Smooth muscle cell (in vitro differentiated cells): ENCODE results near the gene COL1A1. TPM values are rescaled to one million over a fixed set of nuclear protein-coding genes. Genes with fewer than 3 reads are reported as not detected.

Experiments
- DNase-seq: peaks from one replicate; lab custom pipeline; 2025; ENCODE audit not compliant: unreplicated experiment; lab: John Stamatoyannopoulos, UW
- H2AFZ ChIP-seq: fragments of 200-600 bp; sonication (generic); 2 replicates; pipeline ENCODE4 v1.6.0; 2016; ENCODE audit warnings: antibody characterized with exemption, low read depth, mild to moderate bottlenecking
- H3F3A ChIP-seq: fragments of 200-600 bp; sonication (generic); 2 replicates; pipeline ENCODE4 v1.6.0; 2017; ENCODE audit warnings: antibody characterized with exemption, low read depth
- H3K27ac ChIP-seq: fragments of 200-600 bp; sonication (generic); 2 replicates; pipeline ENCODE4 v1.5.1; 2016; ENCODE audit warnings: low read depth, mild to moderate bottlenecking
- H3K27me3 ChIP-seq: fragments of 200-600 bp; sonication (generic); 2 replicates; pipeline ENCODE4 v1.6.1; 2016; ENCODE audit warnings: low read depth, mild to moderate bottlenecking
- H3K36me3 ChIP-seq: fragments of 200-600 bp; sonication (generic); 2 replicates; pipeline ENCODE4 v1.5.1; 2016; ENCODE audit warnings: low read depth
- H3K4me1 ChIP-seq: fragments of 200-600 bp; sonication (generic); 2 replicates; pipeline ENCODE4 v1.5.1; 2016; ENCODE audit warnings: low read depth
- H3K4me2 ChIP-seq: fragments of 200-600 bp; sonication (generic); 2 replicates; pipeline ENCODE4 v1.6.0; 2016; ENCODE audit warnings: mild to moderate bottlenecking
- H3K4me3 ChIP-seq: fragments of 200-600 bp; sonication (generic); 2 replicates; pipeline ENCODE4 v1.5.1; 2016; ENCODE audit warnings: mild to moderate bottlenecking
- H3K79me2 ChIP-seq: fragments of 200-600 bp; sonication (generic); 2 replicates; pipeline ENCODE4 v1.6.0; 2016; ENCODE audit warnings: low read depth, mild to moderate bottlenecking
- H3K9ac ChIP-seq: fragments of 200-600 bp; sonication (generic); 2 replicates; pipeline ENCODE4 v1.6.0; 2016; ENCODE audit warnings: low read depth
- H3K9me3 ChIP-seq: fragments of 200-600 bp; sonication (generic); replicated peaks from 2 replicates; pipeline ENCODE4 v1.5.1; 2016; ENCODE audit warnings: low read depth
- H4K20me1 ChIP-seq: fragments of 200-600 bp; sonication (generic); 2 replicates; pipeline ENCODE4 v1.6.0; 2016; ENCODE audit warnings: low read depth
- WGBS: methylation state at CpG from one replicate; pipeline ENCODE4 v1.1.7; 2016; ENCODE audit warnings: low lambda C conversion rate; 5-methylcytosine and 5-hydroxymethylcytosine counted together
- polyA plus RNA-seq: library from polyadenylated mRNA; unstranded; fragments of >200 nt; fragmentation: Nextera tagmentation; extraction: Ambion mirVana; gene quantifications from 2 replicates; pipeline ENCODE4 v1.2.1, GENCODE V29; 2016
- total RNA-seq: library from RNA; depleted of rRNA; stranded (reverse); fragments of >200 nt; gene quantifications from 2 replicates; pipeline ENCODE4 v1.2.3, GENCODE V29; 2014
- TF ChIP-seq, protein P1 (sequence below): fragments of 200-600 bp; sonication (generic); IDR thresholded peaks from 2 replicates; pipeline ENCODE4 v1.5.1; 2017; ENCODE audit warnings: borderline replicate concordance, mild to moderate bottlenecking, antibody characterized with exemption; ENCODE audit not compliant: insufficient read depth, poor library complexity, severe bottlenecking

COL1A1 gene
- total and polyA plus RNA-seq, 2 experiments from 2014 or later: 4,141 to 25,649 TPM

- H3K4me1 ChIP-seq: peaks cover 8% of the 10 kb centered on the region
- H3K9me3 ChIP-seq: no peaks in the 10 kb centered on the region
- no peak overlapping the region for H3K4me3 ChIP-seq
- TF ChIP-seq, protein P1, sequence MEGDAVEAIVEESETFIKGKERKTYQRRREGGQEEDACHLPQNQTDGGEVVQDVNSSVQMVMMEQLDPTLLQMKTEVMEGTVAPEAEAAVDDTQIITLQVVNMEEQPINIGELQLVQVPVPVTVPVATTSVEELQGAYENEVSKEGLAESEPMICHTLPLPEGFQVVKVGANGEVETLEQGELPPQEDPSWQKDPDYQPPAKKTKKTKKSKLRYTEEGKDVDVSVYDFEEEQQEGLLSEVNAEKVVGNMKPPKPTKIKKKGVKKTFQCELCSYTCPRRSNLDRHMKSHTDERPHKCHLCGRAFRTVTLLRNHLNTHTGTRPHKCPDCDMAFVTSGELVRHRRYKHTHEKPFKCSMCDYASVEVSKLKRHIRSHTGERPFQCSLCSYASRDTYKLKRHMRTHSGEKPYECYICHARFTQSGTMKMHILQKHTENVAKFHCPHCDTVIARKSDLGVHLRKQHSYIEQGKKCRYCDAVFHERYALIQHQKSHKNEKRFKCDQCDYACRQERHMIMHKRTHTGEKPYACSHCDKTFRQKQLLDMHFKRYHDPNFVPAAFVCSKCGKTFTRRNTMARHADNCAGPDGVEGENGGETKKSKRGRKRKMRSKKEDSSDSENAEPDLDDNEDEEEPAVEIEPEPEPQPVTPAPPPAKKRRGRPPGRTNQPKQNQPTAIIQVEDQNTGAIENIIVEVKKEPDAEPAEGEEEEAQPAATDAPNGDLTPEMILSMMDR: peak; percentile 30
- no peak overlapping the region for H3K9ac ChIP-seq
- no peaks in the 10 kb centered on the region for H3K27me3 ChIP-seq
- H3K27ac ChIP-seq: peak overlapping the region; percentile 84
- WGBS: 51% methylated on average over 8 of the region's 8 CpGs
- H2AFZ ChIP-seq: no peak overlapping the region
- no peaks in the 10 kb centered on the region for H3K79me2 ChIP-seq
- no peak overlapping the region for H3K4me2 ChIP-seq
- no peak for DNase-seq
- H4K20me1 ChIP-seq: peaks cover 83% of the 10 kb centered on the region
- peaks cover 54% of the 10 kb centered on the region for H3F3A ChIP-seq
- H3K36me3 ChIP-seq: no peaks in the 10 kb centered on the region
Observed at GRCh38 chr17:50184064-50184463, 17.4 kb downstream of the COL1A1 start.

DNA sequence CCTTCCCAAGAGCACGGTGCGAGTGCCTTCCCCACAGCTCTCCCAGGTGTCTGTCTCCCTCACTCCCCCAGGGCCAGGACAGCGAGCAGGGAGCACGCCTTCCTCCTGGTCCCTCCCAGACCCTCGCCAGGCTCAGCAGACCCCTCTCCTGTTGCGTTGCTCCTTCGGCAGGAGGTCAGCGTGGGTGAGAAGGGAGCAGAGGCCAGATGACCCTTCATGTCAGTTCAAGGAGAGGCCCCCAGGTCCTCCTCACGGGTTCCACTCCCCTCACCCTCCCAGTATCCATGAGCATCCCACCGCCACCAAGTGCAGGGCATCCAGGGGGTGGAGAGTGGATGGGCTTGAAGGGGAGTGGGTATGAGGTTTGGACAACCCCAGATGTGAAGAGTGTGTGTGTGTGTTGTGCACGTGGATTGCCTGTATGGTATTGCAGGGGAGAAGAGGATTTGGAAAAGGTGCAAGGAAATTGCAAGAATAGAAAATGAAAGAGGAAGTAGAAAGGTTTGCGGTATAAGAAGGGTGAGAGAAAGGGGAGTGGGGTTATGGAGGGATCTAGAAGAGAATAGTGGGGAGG lies 17.9 kb downstream of the COL1A1 start:
- no peak overlapping the region for H3K4me2 ChIP-seq
- TF ChIP-seq, protein P1: no peak
- H3F3A ChIP-seq: peaks cover 53% of the 10 kb centered on the region
- H3K4me1 ChIP-seq: peaks cover 11% of the 10 kb centered on the region
- no peak overlapping the region for H3K9ac ChIP-seq
- no peaks in the 10 kb centered on the region for H3K9me3 ChIP-seq
- no peaks in the 10 kb centered on the region for H3K36me3 ChIP-seq
- no peaks in the 10 kb centered on the region for H3K79me2 ChIP-seq
- H3K4me3 ChIP-seq: no peak overlapping the region
- peaks cover 82% of the 10 kb centered on the region for H4K20me1 ChIP-seq
- peak overlapping the region; percentile 84 for H3K27ac ChIP-seq
- no peak for DNase-seq
- H2AFZ ChIP-seq: no peak overlapping the region
- no peaks in the 10 kb centered on the region for H3K27me3 ChIP-seq
- 37% methylated on average over 11 of the region's 12 CpGs for WGBS

GRCh38 chr17:50182783-50183420 lies 18.5 kb downstream of the COL1A1 start:
- peaks cover 76% of the 10 kb centered on the region for H4K20me1 ChIP-seq
- H3K4me3 ChIP-seq: no peak overlapping the region
- no peaks in the 10 kb centered on the region for H3K36me3 ChIP-seq
- H3K27ac ChIP-seq: peak overlapping the region; percentile 84
- no peaks in the 10 kb centered on the region for H3K27me3 ChIP-seq
- no peak overlapping the region for H2AFZ ChIP-seq
- H3K79me2 ChIP-seq: no peaks in the 10 kb centered on the region
- peaks cover 12% of the 10 kb centered on the region for H3K4me1 ChIP-seq
- 75% methylated on average over 18 of the region's 18 CpGs for WGBS
- no peaks in the 10 kb centered on the region for H3K9me3 ChIP-seq
- H3K9ac ChIP-seq: no peak overlapping the region
- H3F3A ChIP-seq: peaks cover 48% of the 10 kb centered on the region
- TF ChIP-seq, protein P1: no peak
- no peak for DNase-seq
- no peak overlapping the region for H3K4me2 ChIP-seq
